Right renal cortex interstitium (tissue), 3 donors: ENCODE data around the gene LTC4S. TPM values are rescaled to one million over a fixed set of nuclear protein-coding genes. Genes with fewer than 3 reads are reported as not detected.
"Not testable (repeated sequence)": the region's sequence is repeated elsewhere in the genome, so short reads cannot be mapped to it uniquely, and the experiment has no call there.

Experiments
- DNase-seq, 3 donors: peaks; one replicate each; pipeline ENCODE4 v3.0.0-alpha.2; 2013; ENCODE audit warnings: low read depth in 3 of 3, low spot score in 2 of 3
- polyA plus RNA-seq, 3 donors: library from polyadenylated mRNA; unstranded; fragments of 120-200 nt; gene quantifications; one replicate each; pipeline ENCODE4 v1.2.1, GENCODE V29; 2013; ENCODE audit not compliant: insufficient read length in 3 of 3

LTC4S gene
- polyA plus RNA-seq, 3 donors = 2.0 to 2.6 (median 2.3) TPM

GRCh38 chr5:179768326-179769085, 25.3 kb upstream of the LTC4S start:
- DNase-seq = no peak

- DNase-seq = no peak
These were observed 24.5 kb upstream of the LTC4S start for GRCh38 chr5:179769271-179769670.

DNA sequence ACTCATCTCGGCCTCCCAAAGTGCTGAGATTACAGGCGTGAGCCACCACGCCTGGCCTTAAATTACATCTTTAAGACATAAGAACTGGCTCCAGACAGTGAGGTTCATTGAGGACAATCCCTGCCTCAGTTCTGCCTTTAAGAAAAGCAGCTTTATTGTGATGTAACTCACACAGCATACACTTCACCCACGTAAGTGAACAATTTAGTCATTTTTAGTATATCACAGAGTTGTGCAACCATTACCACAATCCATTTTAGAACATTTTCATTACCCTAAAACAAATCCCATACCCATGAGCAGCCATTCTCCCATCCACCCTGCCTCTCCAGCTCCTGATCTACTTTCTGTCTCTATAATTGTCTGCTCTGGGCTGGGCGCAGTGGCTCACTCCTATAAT, 24.0 kb upstream of the LTC4S start:
- no peak for DNase-seq

DNA sequence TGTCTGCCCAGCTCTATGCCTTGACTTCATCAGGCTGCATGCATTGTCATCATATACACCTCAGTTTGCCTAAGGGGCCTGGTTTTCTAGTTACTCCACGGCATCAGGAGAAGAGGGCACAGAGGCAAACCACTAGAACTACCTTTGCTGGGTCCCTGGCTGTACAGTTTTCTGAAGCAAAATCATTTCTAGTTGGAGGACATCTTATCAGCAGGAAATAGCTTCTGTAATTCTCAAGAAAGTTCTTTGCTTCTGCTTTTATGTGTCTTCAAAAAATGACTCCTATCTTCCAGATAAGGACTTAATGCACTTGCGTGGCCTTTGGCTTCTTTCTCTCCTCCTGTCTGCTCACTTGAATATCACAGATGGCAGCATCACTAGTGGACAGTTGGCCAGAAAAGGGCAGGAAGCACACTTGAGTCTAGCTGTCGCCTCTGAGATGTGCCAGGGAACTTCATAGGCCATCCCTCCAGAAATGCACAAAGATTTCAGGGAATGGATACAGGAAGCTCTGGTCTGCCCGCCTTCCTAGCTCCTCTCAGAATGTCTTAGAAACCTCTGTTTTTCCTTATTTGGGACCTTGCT, 22.4 kb upstream of the LTC4S start:
- DNase-seq = no peak

DNA sequence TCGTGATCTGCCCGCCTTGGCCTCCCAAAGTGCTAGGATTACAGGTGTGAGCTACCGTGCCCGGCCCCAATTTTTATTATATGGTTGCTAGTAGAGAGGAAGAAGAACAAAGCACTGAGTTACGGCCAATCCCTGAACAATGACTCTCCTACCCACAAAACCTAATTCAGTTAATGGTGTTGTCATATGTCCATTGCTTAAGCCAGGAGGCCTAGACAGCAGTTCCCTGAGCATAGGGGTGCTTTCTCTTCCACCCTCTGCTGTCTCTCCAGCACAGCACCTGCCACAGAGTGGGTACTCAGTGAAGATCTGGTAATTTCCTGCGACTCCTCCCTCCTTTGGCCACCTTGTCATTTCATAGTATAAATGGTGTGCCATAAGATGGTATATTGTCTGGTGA, 21.4 kb upstream of the LTC4S start:
- no peak for DNase-seq

DNA sequence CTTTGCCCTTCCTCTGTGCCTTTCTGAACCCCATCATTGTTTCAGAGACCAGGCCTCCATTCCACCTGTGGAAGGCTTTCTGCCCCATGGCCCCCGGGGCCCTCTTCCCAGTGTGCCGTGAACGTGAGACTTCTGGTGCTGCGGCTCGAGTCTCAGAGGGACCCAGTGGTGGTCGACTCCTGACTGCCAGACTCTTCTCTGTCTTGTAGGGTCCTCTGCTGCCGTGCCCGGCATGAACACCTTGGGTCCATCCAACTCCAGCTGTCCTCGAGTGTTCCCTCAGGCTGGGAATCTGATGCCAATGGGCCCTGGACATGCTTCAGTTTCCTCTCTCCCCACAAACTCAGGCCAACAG, 20.1 kb upstream of the LTC4S start:
- DNase-seq = no peak

DNA sequence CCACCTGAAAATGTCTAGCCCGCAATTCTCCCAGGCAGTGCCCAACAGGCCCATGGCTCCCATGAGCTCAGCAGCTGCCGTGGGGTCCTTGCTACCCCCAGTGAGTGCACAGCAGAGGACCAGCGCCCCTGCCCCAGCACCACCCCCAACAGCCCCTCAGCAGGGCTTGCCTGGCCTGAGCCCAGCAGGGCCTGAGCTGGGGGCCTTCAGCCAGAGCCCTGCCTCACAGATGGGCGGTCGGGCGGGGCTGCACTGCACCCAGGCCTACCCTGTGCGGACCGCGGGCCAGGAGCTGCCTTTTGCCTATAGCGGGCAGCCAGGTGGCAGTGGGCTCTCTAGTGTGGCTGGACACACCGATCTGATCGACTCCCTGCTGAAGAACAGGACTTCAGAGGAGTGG, 19.3 kb upstream of the LTC4S start:
- no peak for DNase-seq

DNA sequence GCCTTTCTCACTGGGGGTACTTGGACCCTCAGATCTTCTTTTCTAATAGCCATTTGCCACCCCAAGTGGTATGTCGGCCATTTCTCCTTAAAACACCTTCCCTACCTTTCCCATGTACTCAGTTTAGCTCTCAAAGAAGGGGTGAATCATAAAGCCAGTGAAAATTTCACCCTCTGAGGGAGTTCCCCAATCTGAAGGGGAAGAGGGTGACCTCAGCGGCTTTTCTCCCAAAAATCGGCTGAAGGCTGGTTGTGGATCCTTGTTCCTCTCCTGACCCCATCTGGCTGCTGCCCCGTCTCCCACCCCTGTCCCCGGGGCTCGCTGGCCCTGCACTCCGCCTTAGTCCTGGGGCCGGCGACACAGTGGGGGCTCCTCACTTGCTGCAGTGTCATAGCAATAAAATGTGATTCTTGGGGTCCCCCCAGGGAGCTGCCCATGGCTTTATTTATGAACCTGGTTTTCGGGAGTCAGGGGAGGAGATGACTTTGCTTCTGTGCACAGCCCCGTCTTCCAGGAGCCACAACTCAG, 17.3 kb upstream of the LTC4S start:
- no peak for DNase-seq

DNA sequence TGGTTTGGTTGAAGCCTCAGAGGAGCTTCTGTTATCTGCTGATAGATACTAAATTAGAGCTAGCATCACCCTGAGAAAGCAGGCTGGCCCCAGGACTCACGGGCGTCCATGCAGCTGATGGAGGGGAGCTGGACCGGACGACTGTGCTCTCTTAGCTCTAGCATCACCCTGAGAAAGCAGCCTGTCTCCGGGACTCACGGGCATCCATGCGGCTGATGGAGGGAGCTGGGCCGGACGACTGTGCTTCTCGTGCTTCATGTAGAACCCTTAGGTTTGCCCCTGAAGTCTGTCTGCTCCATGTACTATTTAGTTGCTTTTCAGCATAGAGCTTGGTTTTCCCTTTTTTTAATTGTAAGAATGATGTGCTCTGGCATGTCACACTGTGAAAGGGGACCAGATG, 16.3 kb upstream of the LTC4S start:
- DNase-seq = no peak

GRCh38 chr5:179777909-179778308, 15.9 kb upstream of the LTC4S start:
- no peak for DNase-seq

- DNase-seq = no peak
These were observed 15.2 kb upstream of the LTC4S start for GRCh38 chr5:179778591-179778990.

GRCh38 chr5:179779826-179780225, 14.0 kb upstream of the LTC4S start:
- DNase-seq = no peak

- no peak for DNase-seq
These were observed 13.4 kb upstream of the LTC4S start for GRCh38 chr5:179780362-179780761.

DNA sequence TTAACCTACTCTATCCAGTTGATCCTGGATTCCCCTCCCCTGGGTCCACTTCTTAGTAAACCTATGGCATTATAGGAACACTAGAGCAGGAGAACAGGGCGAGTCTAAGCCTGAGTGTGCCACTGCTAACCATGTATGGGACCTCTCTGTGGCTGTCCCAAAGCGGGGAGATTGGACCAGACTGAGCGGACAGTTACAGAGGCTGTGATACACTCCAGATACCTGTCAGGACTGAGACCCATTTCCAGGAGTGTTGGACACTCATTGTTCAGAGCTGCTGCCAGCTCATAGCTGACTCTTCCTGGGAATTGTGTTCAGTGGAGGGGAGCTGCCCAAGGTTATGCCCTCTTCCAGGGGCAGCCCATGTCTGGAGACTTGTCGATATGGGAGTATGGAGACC, 11.9 kb upstream of the LTC4S start:
- no peak for DNase-seq

- DNase-seq = no peak
These were observed 10.7 kb upstream of the LTC4S start for GRCh38 chr5:179783128-179783527.

DNA sequence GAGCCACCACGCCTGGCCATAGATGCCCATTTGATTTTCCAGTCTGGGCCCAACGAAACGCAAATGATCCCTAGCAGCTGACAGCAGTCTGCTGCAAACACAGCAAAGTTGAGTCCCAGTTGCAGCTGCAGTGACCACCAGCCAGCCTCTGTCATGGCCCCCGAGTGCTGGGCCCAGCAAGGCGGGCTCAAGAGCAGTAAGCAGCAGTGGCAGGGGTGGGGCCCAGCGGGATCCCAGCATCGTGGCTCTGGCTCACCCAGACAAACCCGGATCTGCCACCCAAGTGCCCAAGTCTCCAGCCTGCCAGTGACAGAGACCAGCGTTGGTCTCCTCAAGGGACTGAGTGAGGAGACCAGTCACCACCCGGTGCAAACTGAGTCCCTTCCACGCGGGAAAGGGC, 6.9 kb upstream of the LTC4S start:
- no peak for DNase-seq

- no peak for DNase-seq
These were observed 5.5 kb upstream of the LTC4S start for GRCh38 chr5:179788193-179788854.

DNA sequence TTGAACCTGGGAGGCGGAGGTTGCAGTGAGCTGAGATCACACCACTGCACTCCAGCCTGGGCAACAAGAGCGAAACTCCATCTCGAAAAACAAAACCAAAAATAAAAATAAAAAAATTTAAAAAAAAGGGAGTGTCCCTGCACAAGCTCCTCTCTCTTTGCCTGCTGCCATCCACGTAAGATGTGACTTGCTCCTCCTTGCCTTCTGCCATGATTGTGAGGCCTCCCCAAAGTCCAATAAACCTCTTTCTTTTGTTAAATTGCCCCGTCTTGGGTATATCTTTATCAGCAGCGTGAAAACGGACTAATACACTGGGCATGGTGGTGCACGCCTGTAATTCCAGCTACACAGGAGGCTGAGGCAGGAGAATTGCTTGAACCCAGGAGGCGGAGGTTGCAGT, 4.5 kb upstream of the LTC4S start:
- not testable (repeated sequence) for DNase-seq

DNA sequence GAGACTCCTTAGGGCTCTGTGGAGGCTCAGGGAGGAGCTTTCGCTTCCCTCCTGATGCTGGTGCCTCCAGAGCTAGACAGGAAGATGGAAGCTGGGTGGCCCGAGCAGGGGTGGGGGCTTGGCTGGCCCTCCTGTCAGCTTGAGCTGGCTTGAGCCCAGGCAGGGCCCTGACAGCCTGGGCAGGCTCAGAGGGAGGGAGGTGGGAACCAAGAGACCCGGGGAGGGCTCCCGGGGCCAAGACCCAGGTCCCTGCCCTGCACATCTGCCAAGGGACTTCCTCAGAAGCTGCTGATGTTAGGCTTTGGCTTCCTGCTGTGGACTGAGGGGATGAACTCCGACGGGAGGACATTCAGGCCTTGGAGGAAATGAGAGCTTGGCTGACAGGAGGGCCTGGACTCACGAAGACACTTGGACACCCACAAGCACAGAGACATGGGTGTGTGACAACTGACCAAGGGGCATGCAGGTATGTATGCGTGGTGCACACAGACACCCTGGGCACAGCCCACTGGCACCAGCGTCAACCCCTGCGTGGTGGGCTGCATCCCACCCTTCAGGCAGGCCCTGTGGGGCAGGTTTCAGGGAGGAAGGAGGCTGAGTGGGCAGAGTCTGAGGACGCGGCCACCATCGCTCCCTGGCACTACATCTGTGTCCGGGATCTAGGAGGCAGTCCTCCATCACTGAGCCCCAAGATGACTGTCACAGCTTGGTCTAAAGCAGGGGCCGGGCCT, 1.7 kb upstream of the LTC4S start:
- DNase-seq = no peak

DNA sequence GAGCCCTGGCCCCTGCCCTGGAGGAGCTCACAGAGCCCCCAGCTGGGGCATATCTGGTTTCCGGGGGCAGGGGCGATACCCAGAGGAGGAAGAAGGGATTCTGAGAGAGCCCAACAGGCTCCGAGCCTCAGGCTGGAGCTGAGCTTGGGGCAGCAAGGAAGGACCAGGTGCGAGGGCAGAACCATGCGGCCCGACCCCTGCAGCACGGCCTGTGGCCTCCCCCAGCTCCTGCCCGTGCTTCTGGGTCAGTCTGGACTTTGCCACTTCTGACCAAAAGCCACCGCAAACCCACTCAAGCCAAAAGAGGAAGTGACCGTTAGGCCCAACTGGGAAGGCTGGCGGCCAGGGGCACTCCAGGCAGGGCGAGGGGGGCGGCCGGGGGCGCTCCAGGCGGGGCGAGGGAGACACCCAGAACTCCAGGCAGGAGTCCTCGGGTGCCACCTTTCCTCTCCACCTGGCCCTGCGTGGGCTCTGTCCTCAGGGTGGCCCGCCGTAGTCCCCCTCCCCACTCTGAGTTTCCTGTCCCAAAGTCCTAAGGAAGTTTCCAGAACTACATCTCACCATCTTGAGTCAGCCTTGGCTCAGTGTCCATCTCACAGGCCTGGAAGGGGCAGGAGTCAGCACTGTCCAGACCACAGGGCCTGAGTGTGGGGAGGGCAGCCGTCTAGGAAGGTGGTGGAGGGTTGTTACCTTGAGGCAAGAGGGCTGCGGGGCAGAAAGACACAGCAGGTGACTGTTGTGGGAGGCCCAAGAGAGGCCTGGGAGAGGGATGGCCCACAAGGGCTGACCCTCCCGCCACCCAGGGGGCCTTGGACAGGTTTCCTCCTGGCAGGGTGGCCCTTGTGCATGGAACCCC, 946 bp upstream of the LTC4S start:
- DNase-seq = no peak
